H9 (cell line): ENCODE results near the gene LIN28B. TPM values are rescaled to one million over a fixed set of nuclear protein-coding genes. Genes with fewer than 3 reads are reported as not detected.

Source experiments
- DNase-seq: peaks from one replicate; pipeline ENCODE4 v3.0.0-alpha.2; 2017
- H2AFZ ChIP-seq: one replicate; pipeline ENCODE4 v1.6.1; 2013; ENCODE audit warnings: mild to moderate bottlenecking, low read length, control low read depth, moderate library complexity
- H2AK5ac ChIP-seq: 2 replicates; pipeline ENCODE4 v1.6.1; 2013; ENCODE audit warnings: low read length, control low read depth, mixed read lengths; ENCODE audit not compliant: insufficient read length
- H2BK120ac ChIP-seq: one replicate; pipeline ENCODE4 v1.6.1; 2013; ENCODE audit warnings: low read depth, mild to moderate bottlenecking, low read length, control low read depth, inconsistent platforms; ENCODE audit not compliant: poor library complexity, severe bottlenecking
- H2BK12ac ChIP-seq: 2 replicates; pipeline ENCODE4 v1.6.1; 2013; ENCODE audit warnings: low read length, control low read depth, mixed read lengths, low read depth; ENCODE audit not compliant: insufficient read length
- H2BK15ac ChIP-seq: 2 replicates; pipeline ENCODE4 v1.6.1; 2013; ENCODE audit warnings: low read depth, low read length, control low read depth
- H2BK20ac ChIP-seq: one replicate; pipeline ENCODE4 v1.6.1; 2013; ENCODE audit warnings: low read depth, mild to moderate bottlenecking, low read length, control low read depth, inconsistent platforms; ENCODE audit not compliant: poor library complexity, severe bottlenecking
- H2BK5ac ChIP-seq: 2 replicates; pipeline ENCODE4 v1.6.1; 2013; ENCODE audit warnings: low read length, control low read depth, mixed read lengths; ENCODE audit not compliant: insufficient read length
- H3K14ac ChIP-seq: 2 replicates; pipeline ENCODE4 v1.6.1; 2013; ENCODE audit warnings: low read length, control low read depth; ENCODE audit not compliant: insufficient read depth
- H3K18ac ChIP-seq: 2 replicates; pipeline ENCODE4 v1.6.1; 2013; ENCODE audit warnings: low read depth, mild to moderate bottlenecking, mixed read lengths, low read length, control low read depth; ENCODE audit not compliant: insufficient read length
- H3K23ac ChIP-seq: 2 replicates; pipeline ENCODE4 v1.6.1; 2013; ENCODE audit warnings: low read length, control low read depth, mixed read lengths, low read depth; ENCODE audit not compliant: insufficient read length
- H3K23me2 ChIP-seq: 2 replicates; pipeline ENCODE4 v1.6.1; 2013; ENCODE audit warnings: low read depth, mild to moderate bottlenecking, mixed read lengths, low read length, control low read depth; ENCODE audit not compliant: insufficient read length, poor library complexity, severe bottlenecking
- H3K27ac ChIP-seq: 2 replicates; pipeline ENCODE4 v1.5.1; 2013; ENCODE audit warnings: low read length, control low read depth, mixed read lengths, low read depth; ENCODE audit not compliant: insufficient read length
- H3K27me3 ChIP-seq: 2 replicates; pipeline ENCODE4 v1.6.1; 2013; ENCODE audit warnings: low read length, control low read depth, inconsistent platforms; ENCODE audit not compliant: insufficient read depth
- H3K4ac ChIP-seq: 2 replicates; pipeline ENCODE4 v1.6.1; 2013; ENCODE audit warnings: low read depth, mild to moderate bottlenecking, control low read depth, inconsistent platforms, low read length, moderate library complexity
- H3K4me1 ChIP-seq: 2 replicates; pipeline ENCODE4 v1.6.1; 2013; ENCODE audit warnings: low read length, control low read depth, inconsistent platforms; ENCODE audit not compliant: insufficient read depth
- H3K4me2 ChIP-seq: 2 replicates; pipeline ENCODE4 v1.6.1; 2013; ENCODE audit warnings: low read length, control low read depth, mixed read lengths; ENCODE audit not compliant: insufficient read length, insufficient read depth
- H3K56ac ChIP-seq: 2 replicates; pipeline ENCODE4 v1.6.1; 2013; ENCODE audit warnings: low read depth, mild to moderate bottlenecking, mixed read lengths, low read length, control low read depth; ENCODE audit not compliant: insufficient read length
- H3K79me1 ChIP-seq: 2 replicates; pipeline ENCODE4 v1.6.1; 2013; ENCODE audit warnings: low read depth, mild to moderate bottlenecking, moderate library complexity, low read length, control low read depth, inconsistent platforms; ENCODE audit not compliant: insufficient read depth, poor library complexity, severe bottlenecking
- H3K79me2 ChIP-seq: 2 replicates; pipeline ENCODE4 v1.6.1; 2013; ENCODE audit warnings: low read length, control low read depth, inconsistent platforms; ENCODE audit not compliant: insufficient read depth
- H3K9ac ChIP-seq: 2 replicates; pipeline ENCODE4 v1.6.1; 2013; ENCODE audit warnings: low read length, control low read depth, mixed read lengths; ENCODE audit not compliant: insufficient read length; ENCODE audit errors: extremely low read depth
- H3K9me3 ChIP-seq: one replicate; pipeline ENCODE4 v1.6.1; 2013; ENCODE audit warnings: low read depth, low read length, inconsistent platforms; ENCODE audit not compliant: control insufficient read depth
- H3T11ph ChIP-seq: one replicate; pipeline ENCODE4 v1.6.1; 2013; ENCODE audit warnings: mild to moderate bottlenecking, low read length, control low read depth, inconsistent platforms
- H4K20me1 ChIP-seq: one replicate; pipeline ENCODE4 v1.6.1; 2013; ENCODE audit not compliant: control insufficient read depth, insufficient read length, insufficient read depth
- H4K5ac ChIP-seq: 2 replicates; pipeline ENCODE4 v1.6.1; 2013; ENCODE audit warnings: low read depth, mild to moderate bottlenecking, mixed read lengths, low read length, control low read depth; ENCODE audit not compliant: insufficient read length
- H4K8ac ChIP-seq: replicated peaks from 2 replicates; pipeline ENCODE4 v1.6.1; 2013; ENCODE audit warnings: low read length, control low read depth, mixed read lengths, low read depth; ENCODE audit not compliant: insufficient read length
- H4K91ac ChIP-seq: 2 replicates; pipeline ENCODE4 v1.6.1; 2013; ENCODE audit warnings: low read depth, mild to moderate bottlenecking, moderate library complexity, mixed read lengths, low read length, control low read depth; ENCODE audit not compliant: insufficient read length
- H3K27ac Mint-ChIP-seq, 3 experiments: 2 replicates in 2 of 3; 3 replicates in 1 of 3; pipeline ENCODE4 v1.8.0; 2020 to 2021; ENCODE audit warnings: mixed read lengths in 3 of 3, mild to moderate bottlenecking in 1 of 3, moderate library complexity in 1 of 3
- H3K27me3 Mint-ChIP-seq: 2 replicates; pipeline ENCODE4 v1.8.0; 2021; ENCODE audit warnings: low read depth, mild to moderate bottlenecking, moderate library complexity, mixed read lengths
- H3K36me3 Mint-ChIP-seq, 3 experiments: 2 replicates in 2 of 3; 3 replicates in 1 of 3; pipeline ENCODE4 v1.8.0; 2020 to 2021; ENCODE audit warnings: low read depth in 3 of 3, mixed read lengths in 3 of 3; ENCODE audit not compliant: insufficient read depth in 1 of 3
- H3K4me1 Mint-ChIP-seq, 2 experiments: 2 replicates each; pipeline ENCODE4 v1.8.0; 2020; ENCODE audit warnings: mixed read lengths in 2 of 2
- H3K4me3 Mint-ChIP-seq, 2 experiments: 2 replicates in 1 of 2; 3 replicates in 1 of 2; pipeline ENCODE4 v1.8.0; 2020 to 2021; ENCODE audit warnings: mild to moderate bottlenecking in 2 of 2, mixed read lengths in 2 of 2, moderate library complexity in 1 of 2
- H3K9me3 Mint-ChIP-seq, 2 experiments: 2 replicates in 1 of 2; 3 replicates in 1 of 2; pipeline ENCODE4 v1.8.0; 2020; ENCODE audit warnings: mild to moderate bottlenecking in 2 of 2, mixed read lengths in 2 of 2, moderate library complexity in 1 of 2
- CTCF ChIP-seq: fragments of 200-600 bp; sonication (generic); conservative IDR thresholded peaks from 3 replicates; pipeline ENCODE4 v1.8.0; 2021; ENCODE audit warnings: antibody characterized with exemption, mild to moderate bottlenecking
- whole genome bisulfite sequencing: extraction: QIAGEN DNeasy Blood & Tissue Kit; methylation state at CpG from one replicate; pipeline ENCODE4 v1.1.7; 2013; ENCODE audit warnings: missing lambda C conversion rate, low lambda C conversion rate, mixed read lengths; ENCODE audit not compliant: insufficient read length; ENCODE audit errors: extremely low coverage; 5-methylcytosine and 5-hydroxymethylcytosine counted together
- total RNA-seq: library from RNA; stranded (reverse); gene quantifications from 2 replicates; pipeline ENCODE4 v1.2.1, GENCODE V29; 2021

LIN28B gene
- total RNA-seq, 1 experiment from 2014 or later = 110 TPM

- H3K4me1 ChIP-seq = no peaks in the 10 kb centered on the region; the same call in 1 of the 2 replicates
- Mint-ChIP-seq H3K27ac (no peak overlapping the region), H3K36me3 (no peaks in the 10 kb centered on the region), H3K9me3 (no peaks in the 10 kb centered on the region), H3K27me3 (no peaks in the 10 kb centered on the region), H3K4me1 (peaks cover 4 to 7% of the 10 kb centered on the region in 2 experiments), H3K4me3 (no peak overlapping the region)
- no peak overlapping the region for H4K8ac ChIP-seq
- H2BK15ac ChIP-seq = no peak overlapping the region
- TF ChIP-seq CTCF = no peak
- no peak overlapping the region for H3K14ac ChIP-seq
- H2BK120ac ChIP-seq = no peak overlapping the region
- H3K79me2 ChIP-seq = no peaks in the 10 kb centered on the region
- H3K27ac ChIP-seq = no peak overlapping the region
- H3T11ph ChIP-seq = no peak overlapping the region
- H4K20me1 ChIP-seq = no peaks in the 10 kb centered on the region
- no peaks in the 10 kb centered on the region for H3K23me2 ChIP-seq
- no peak overlapping the region for H2BK20ac ChIP-seq
- no peak overlapping the region for H3K18ac ChIP-seq
- no peak overlapping the region for H4K5ac ChIP-seq
- H3K79me1 ChIP-seq = no peaks in the 10 kb centered on the region
- no CpG with 5 or more reads among the region's 6 CpGs for WGBS
- no peaks in the 10 kb centered on the region for H3K9me3 ChIP-seq
- no peak overlapping the region for H3K4ac ChIP-seq
- no peak overlapping the region for H2BK12ac ChIP-seq
- no peak overlapping the region for H3K9ac ChIP-seq
- H2BK5ac ChIP-seq = no peak overlapping the region
- no peak overlapping the region for H3K56ac ChIP-seq
- no peaks in the 10 kb centered on the region for H3K27me3 ChIP-seq
- H2AFZ ChIP-seq = no peak overlapping the region
- no peak overlapping the region for H3K4me2 ChIP-seq
- H3K23ac ChIP-seq = no peak overlapping the region
- no peak for DNase-seq
- no peak overlapping the region for H2AK5ac ChIP-seq
- no peak overlapping the region for H4K91ac ChIP-seq
These were observed 156.5 kb downstream of the LIN28B start for GRCh38 chr6:105113422-105113821.
